ENCODE results near the gene RXRB. TPM values are rescaled to one million over a fixed set of nuclear protein-coding genes. Genes with fewer than 3 reads are reported as not detected.

The RXRB gene
- polyA plus RNA-seq, 1 donor (not counting 4 experiments of a cell fraction or from before 2014, with no cell fraction given), result 23.2 TPM

GRCh38 chr6:33248932-33249731, 48.7 kb upstream of the RXRB start:
- peak overlapping the region; percentile 96 for H3K27ac ChIP-seq (ENCODE audit: control insufficient read depth, insufficient read depth, low read length)
- H3K36me3 ChIP-seq (ENCODE audit: control insufficient read depth in 2 of 2, extremely low read depth in 1 of 2, insufficient read depth in 2 of 2, low read length in 2 of 2), result peaks cover 0 to 10% of the 10 kb centered on the region in 2 experiments
- no peaks in the 10 kb centered on the region for H3K27me3 ChIP-seq (ENCODE audit: control insufficient read depth, extremely low read depth, insufficient read depth, low read length)
- no peaks in the 10 kb centered on the region for H4K20me1 ChIP-seq (ENCODE audit: control insufficient read depth, extremely low read depth, insufficient read depth, low read length)
- H3K9ac ChIP-seq (ENCODE audit: control insufficient read depth, extremely low read depth, insufficient read depth, low read length), result peak overlapping the region; percentile 88
- no peak for TF ChIP-seq EZH2 (IDR thresholded peaks at IDR 0.05; ENCODE audit: low read length)
- TF ChIP-seq, protein P1, sequence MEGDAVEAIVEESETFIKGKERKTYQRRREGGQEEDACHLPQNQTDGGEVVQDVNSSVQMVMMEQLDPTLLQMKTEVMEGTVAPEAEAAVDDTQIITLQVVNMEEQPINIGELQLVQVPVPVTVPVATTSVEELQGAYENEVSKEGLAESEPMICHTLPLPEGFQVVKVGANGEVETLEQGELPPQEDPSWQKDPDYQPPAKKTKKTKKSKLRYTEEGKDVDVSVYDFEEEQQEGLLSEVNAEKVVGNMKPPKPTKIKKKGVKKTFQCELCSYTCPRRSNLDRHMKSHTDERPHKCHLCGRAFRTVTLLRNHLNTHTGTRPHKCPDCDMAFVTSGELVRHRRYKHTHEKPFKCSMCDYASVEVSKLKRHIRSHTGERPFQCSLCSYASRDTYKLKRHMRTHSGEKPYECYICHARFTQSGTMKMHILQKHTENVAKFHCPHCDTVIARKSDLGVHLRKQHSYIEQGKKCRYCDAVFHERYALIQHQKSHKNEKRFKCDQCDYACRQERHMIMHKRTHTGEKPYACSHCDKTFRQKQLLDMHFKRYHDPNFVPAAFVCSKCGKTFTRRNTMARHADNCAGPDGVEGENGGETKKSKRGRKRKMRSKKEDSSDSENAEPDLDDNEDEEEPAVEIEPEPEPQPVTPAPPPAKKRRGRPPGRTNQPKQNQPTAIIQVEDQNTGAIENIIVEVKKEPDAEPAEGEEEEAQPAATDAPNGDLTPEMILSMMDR (optimal IDR thresholded peaks at IDR 0.05 in 1 of 3, IDR thresholded peaks at IDR 0.05 in 1 of 3, conservative IDR thresholded peaks at IDR 0.05 in 1 of 3; ENCODE audit: extremely low read depth in 1 of 3, insufficient read depth in 2 of 3, low read length in 3 of 3), result peak in 1 of 3 experiments; percentile 25
- DNase-seq (ENCODE audit: low read depth, low spot score) (peak; percentile 92), FAIRE-seq (peak; percentile 81)
- peak overlapping the region; percentile 100 for H3K4me2 ChIP-seq (ENCODE audit: control insufficient read depth, extremely low read depth, insufficient read depth, low read depth, low read length)
- peaks cover 26% of the 10 kb centered on the region for H3K4me1 ChIP-seq (ENCODE audit: control insufficient read depth, extremely low read depth, insufficient read depth, low read length)
- H3K79me2 ChIP-seq (ENCODE audit: control insufficient read depth, insufficient read depth, low read length), result no peaks in the 10 kb centered on the region
- peak overlapping the region; percentile 53 to 84 (median 75) for H3K4me3 ChIP-seq (ENCODE audit: control insufficient read depth in 2 of 3, extremely low read depth in 1 of 3, insufficient read depth in 2 of 3, low read depth in 1 of 3, low read length in 3 of 3)
- dilution Hi-C loops (cut with MboI; ENCODE audit: extremely low pct_ligation_motif_present, low sequenced_read_pairs), result no loop called here
- H3K9me3 ChIP-seq (ENCODE audit: control insufficient read depth, low read depth, low read length), result no peaks in the 10 kb centered on the region
- no peaks in the 10 kb centered on the region for H3K9me1 ChIP-seq (ENCODE audit: control insufficient read depth, extremely low read depth, insufficient read depth, low read length)
- peak overlapping the region; percentile 91 for H2AFZ ChIP-seq (ENCODE audit: control insufficient read depth, low read length)

- DNase-seq (ENCODE audit: low read depth, low spot score) (no peak), FAIRE-seq (no peak)
- H3K79me2 ChIP-seq (ENCODE audit: control insufficient read depth, insufficient read depth, low read length), result no peaks in the 10 kb centered on the region
- H3K4me2 ChIP-seq (ENCODE audit: control insufficient read depth, extremely low read depth, insufficient read depth, low read depth, low read length), result peak overlapping the region; percentile 100
- H3K27ac ChIP-seq (ENCODE audit: control insufficient read depth, insufficient read depth, low read length), result peak overlapping the region; percentile 93
- H3K9me3 ChIP-seq (ENCODE audit: control insufficient read depth, low read depth, low read length), result no peaks in the 10 kb centered on the region
- peak overlapping the region; percentile 83 for H3K9ac ChIP-seq (ENCODE audit: control insufficient read depth, extremely low read depth, insufficient read depth, low read length)
- H3K36me3 ChIP-seq (ENCODE audit: control insufficient read depth in 2 of 2, extremely low read depth in 1 of 2, insufficient read depth in 2 of 2, low read length in 2 of 2), result peaks cover 0 to 10% of the 10 kb centered on the region in 2 experiments
- no peaks in the 10 kb centered on the region for H3K27me3 ChIP-seq (ENCODE audit: control insufficient read depth, extremely low read depth, insufficient read depth, low read length)
- TF ChIP-seq, protein P1 (optimal IDR thresholded peaks at IDR 0.05 in 1 of 3, IDR thresholded peaks at IDR 0.05 in 1 of 3, conservative IDR thresholded peaks at IDR 0.05 in 1 of 3; ENCODE audit: extremely low read depth in 1 of 3, insufficient read depth in 2 of 3, low read length in 3 of 3), result no peak
- TF ChIP-seq EZH2 (IDR thresholded peaks at IDR 0.05; ENCODE audit: low read length), result no peak
- peak overlapping the region; percentile 27 to 84 (median 75) for H3K4me3 ChIP-seq (ENCODE audit: control insufficient read depth in 2 of 3, extremely low read depth in 1 of 3, insufficient read depth in 2 of 3, low read depth in 1 of 3, low read length in 3 of 3)
- peak overlapping the region; percentile 90 for H2AFZ ChIP-seq (ENCODE audit: control insufficient read depth, low read length)
- peaks cover 26% of the 10 kb centered on the region for H3K4me1 ChIP-seq (ENCODE audit: control insufficient read depth, extremely low read depth, insufficient read depth, low read length)
- no peaks in the 10 kb centered on the region for H4K20me1 ChIP-seq (ENCODE audit: control insufficient read depth, extremely low read depth, insufficient read depth, low read length)
- dilution Hi-C loops (cut with MboI; ENCODE audit: extremely low pct_ligation_motif_present, low sequenced_read_pairs), result no loop called here
- H3K9me1 ChIP-seq (ENCODE audit: control insufficient read depth, extremely low read depth, insufficient read depth, low read length), result no peaks in the 10 kb centered on the region
These were observed 48.1 kb upstream of the RXRB start for GRCh38 chr6:33248643-33248931.

Data from keratinocyte (primary cell).